Measurements from ENCODE around the gene AIPL1. TPM values are rescaled to one million over a fixed set of nuclear protein-coding genes. Genes with fewer than 3 reads are reported as not detected.

The AIPL1 gene
- total and polyA plus RNA-seq, 7 donors = not detected

DNA sequence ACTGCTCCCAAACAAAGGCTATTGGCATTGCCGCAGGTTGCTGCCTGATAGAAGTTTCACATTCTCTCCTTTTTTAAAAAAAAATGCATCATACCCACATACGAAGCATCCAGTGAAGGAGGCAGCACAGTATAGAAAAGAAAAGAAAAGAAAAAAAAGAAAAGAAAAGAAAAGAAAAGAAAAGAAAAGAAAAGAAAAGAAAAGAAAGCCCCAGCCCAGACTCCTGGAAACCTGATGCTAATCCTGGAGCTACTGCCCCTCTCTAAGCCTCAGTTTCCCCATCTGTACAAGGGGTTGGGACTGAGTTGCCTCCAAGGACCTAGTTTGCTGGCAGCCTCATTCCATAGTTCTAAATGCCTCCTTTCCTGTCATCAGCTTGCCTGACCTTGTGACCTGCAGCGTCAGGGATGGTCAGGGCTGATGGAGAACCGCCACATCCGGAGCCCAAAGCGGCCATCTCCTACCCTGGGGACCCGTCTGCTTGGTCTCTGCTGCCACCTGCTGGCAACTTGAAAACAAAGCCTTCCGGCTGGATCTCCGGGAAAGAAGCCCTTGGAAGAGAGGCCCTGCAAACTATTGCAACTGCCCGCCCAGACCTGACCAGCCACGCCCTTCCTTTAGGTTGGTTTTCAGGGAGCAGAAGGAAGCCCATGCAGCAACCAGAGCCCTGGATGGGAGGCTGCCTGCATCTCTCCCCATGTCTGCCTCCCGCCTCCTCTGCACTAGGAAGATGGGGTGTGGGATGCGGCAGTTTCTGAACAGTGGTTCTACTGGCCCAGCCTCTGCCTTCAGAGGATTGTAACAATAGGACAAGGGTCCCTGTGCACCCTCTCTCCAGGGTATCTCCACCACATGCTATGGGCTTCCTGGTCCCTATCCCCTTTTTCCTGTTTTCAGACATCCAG lies 13.0 kb downstream of the AIPL1 start:
- TF ChIP-seq, protein P1, sequence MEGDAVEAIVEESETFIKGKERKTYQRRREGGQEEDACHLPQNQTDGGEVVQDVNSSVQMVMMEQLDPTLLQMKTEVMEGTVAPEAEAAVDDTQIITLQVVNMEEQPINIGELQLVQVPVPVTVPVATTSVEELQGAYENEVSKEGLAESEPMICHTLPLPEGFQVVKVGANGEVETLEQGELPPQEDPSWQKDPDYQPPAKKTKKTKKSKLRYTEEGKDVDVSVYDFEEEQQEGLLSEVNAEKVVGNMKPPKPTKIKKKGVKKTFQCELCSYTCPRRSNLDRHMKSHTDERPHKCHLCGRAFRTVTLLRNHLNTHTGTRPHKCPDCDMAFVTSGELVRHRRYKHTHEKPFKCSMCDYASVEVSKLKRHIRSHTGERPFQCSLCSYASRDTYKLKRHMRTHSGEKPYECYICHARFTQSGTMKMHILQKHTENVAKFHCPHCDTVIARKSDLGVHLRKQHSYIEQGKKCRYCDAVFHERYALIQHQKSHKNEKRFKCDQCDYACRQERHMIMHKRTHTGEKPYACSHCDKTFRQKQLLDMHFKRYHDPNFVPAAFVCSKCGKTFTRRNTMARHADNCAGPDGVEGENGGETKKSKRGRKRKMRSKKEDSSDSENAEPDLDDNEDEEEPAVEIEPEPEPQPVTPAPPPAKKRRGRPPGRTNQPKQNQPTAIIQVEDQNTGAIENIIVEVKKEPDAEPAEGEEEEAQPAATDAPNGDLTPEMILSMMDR (IDR thresholded peaks at IDR 0.05) = peak; percentile 83
- intact Hi-C loops (cut with DNase I) = loop anchor here (1.0 to 5.0 kb wide), 3 partner anchors 715 to 835 kb away; no protein-coding TSS in a partner anchor
- 27 to 29% (median 27%) methylated on average over 13 of the region's 13 CpGs for WGBS, 3 donors
- no peaks in the 10 kb centered on the region for H3K9me3 ChIP-seq
- H3K27ac ChIP-seq = no peak overlapping the region
- ATAC-seq = peak; percentile 85 to 91 (median 86)
- peak; percentile 76 to 87 for DNase-seq
- H3K4me1 ChIP-seq = no peaks in the 10 kb centered on the region
- H3K27me3 ChIP-seq (ENCODE audit: insufficient read depth in 3 of 3, low read length in 2 of 3) = peaks cover 0 to 14% (median 0%) of the 10 kb centered on the region in 3 donors
- H3K36me3 ChIP-seq (ENCODE audit: insufficient read depth in 1 of 2, low read depth in 1 of 2) = no peaks in the 10 kb centered on the region
- H3K4me3 ChIP-seq = no peak overlapping the region

DNA sequence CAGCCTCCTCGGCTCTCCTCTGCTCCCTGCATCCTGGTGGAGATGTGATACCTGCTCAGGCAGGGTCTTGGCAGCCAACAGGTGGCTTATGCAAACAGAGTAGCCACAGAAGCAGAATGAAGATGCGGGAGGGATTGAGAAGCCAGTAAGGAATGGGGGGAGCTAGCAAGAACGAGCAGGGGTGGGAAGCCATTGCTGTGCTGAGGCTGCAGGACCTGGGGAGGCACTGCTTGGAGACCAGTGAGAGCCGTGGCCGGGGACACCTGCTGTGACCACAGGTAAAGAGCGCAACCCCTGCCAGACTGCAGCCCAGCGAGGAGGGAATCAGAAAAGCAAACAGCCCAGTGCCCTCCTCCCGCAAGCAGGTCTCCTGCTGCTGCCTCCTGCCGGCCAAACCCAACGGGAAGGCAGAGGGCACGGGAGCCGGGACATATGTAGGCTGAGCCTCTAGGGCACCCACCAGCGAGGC lies 14.7 kb downstream of the AIPL1 start:
- Histone ChIP-seq H3K4me3 (no peak overlapping the region), H3K36me3 (ENCODE audit: insufficient read depth in 1 of 2, low read depth in 1 of 2) (no peaks in the 10 kb centered on the region), H3K9me3 (no peaks in the 10 kb centered on the region), H3K4me1 (no peaks in the 10 kb centered on the region), H3K27ac (no peak overlapping the region), H3K27me3 (ENCODE audit: insufficient read depth in 3 of 3, low read length in 2 of 3) (peaks cover 0 to 21% (median 0%) of the 10 kb centered on the region in 3 donors)
- DNase-seq (no peak), ATAC-seq (no peak)
- intact Hi-C loops (cut with DNase I) = loop anchor here in 1 of 2 donors (5.0 kb wide), 1 partner anchor 713 kb away; no protein-coding TSS in a partner anchor
- WGBS, 3 donors = 20 to 29% (median 20%) methylated on average over 13 of the region's 13 CpGs
- TF ChIP-seq, protein P1 (IDR thresholded peaks at IDR 0.05) = no peak

DNA sequence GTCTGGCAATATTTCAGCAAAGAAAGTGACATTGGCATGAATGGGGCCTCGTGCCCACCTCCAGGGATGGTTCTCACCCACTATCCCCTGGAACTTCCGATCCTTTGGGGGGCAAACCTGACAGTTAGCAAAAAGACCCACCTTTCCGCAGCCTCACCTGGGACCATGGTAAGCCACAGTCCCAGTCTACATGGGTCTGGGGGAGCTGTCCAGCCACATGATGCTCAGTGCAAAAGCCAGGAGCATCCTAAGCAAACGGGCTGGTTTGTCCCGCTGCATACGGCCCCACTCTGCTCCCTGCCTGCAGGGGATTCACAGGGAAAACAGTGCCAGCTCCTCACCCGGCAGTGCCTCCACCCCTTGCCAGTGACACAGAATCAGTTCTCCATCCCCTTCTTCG lies 19.3 kb downstream of the AIPL1 start:
- no peaks in the 10 kb centered on the region for H3K9me3 ChIP-seq
- TF ChIP-seq, protein P1 (IDR thresholded peaks at IDR 0.05) = no peak
- intact Hi-C loops (cut with DNase I) = no loop called here
- no peak overlapping the region for H3K4me3 ChIP-seq
- peaks cover 0 to 25% (median 0%) of the 10 kb centered on the region in 3 donors for H3K27me3 ChIP-seq (ENCODE audit: insufficient read depth in 3 of 3, low read length in 2 of 3)
- ATAC-seq (no peak), DNase-seq (no peak)
- no peak overlapping the region for H3K27ac ChIP-seq
- H3K4me1 ChIP-seq = no peaks in the 10 kb centered on the region
- WGBS, 3 donors = 72 to 74% (median 72%) methylated on average over 8 of the region's 8 CpGs
- H3K36me3 ChIP-seq (ENCODE audit: insufficient read depth in 1 of 2, low read depth in 1 of 2) = no peaks in the 10 kb centered on the region

GRCh38 chr17:6413065-6413464 lies 21.9 kb downstream of the AIPL1 start:
- intact Hi-C loops (cut with DNase I) = no loop called here
- Histone ChIP-seq H3K36me3 (ENCODE audit: insufficient read depth in 1 of 2, low read depth in 1 of 2) (no peaks in the 10 kb centered on the region), H3K4me1 (no peaks in the 10 kb centered on the region), H3K4me3 (no peak overlapping the region), H3K27ac (no peak overlapping the region), H3K9me3 (no peaks in the 10 kb centered on the region), H3K27me3 (ENCODE audit: insufficient read depth in 3 of 3, low read length in 2 of 3) (peaks cover 0 to 15% (median 0%) of the 10 kb centered on the region in 3 donors)
- ATAC-seq = peak in 2 of 4 donors; percentile 41 to 57
- DNase-seq = no peak
- TF ChIP-seq, protein P1 (IDR thresholded peaks at IDR 0.05) = peak; percentile 44
- WGBS, 3 donors = 96 to 100% (median 100%) methylated on average over 1 of the region's 1 CpG
